MM.1S (cell line): ENCODE results near the gene E4F1.

Source experiments
- DNase-seq: peaks from one replicate; pipeline ENCODE4 v3.0.0-alpha.2; 2015
- H2AFZ ChIP-seq: fragments of 300-600 bp; sonication (generic); 2 replicates; pipeline ENCODE4 v1.6.0; 2016; ENCODE audit warnings: antibody characterized with exemption, low read length
- H3F3A ChIP-seq: fragments of 300-600 bp; sonication (generic); 2 replicates; pipeline ENCODE4 v1.6.1; 2016; ENCODE audit warnings: mild to moderate bottlenecking, antibody characterized with exemption, low read length, moderate library complexity, mixed read lengths; ENCODE audit not compliant: insufficient read depth
- H3K27ac ChIP-seq: fragments of 300-600 bp; sonication (generic); 2 replicates; pipeline ENCODE4 v1.5.1; 2016; ENCODE audit warnings: mild to moderate bottlenecking, low read length
- H3K27me3 ChIP-seq: fragments of 300-600 bp; sonication (generic); replicated peaks from 2 replicates; pipeline ENCODE4 v1.6.0; 2016; ENCODE audit warnings: low read length; ENCODE audit not compliant: insufficient read depth
- H3K36me3 ChIP-seq: fragments of 300-600 bp; sonication (generic); replicated peaks from 2 replicates; pipeline ENCODE4 v1.6.1; 2016; ENCODE audit warnings: mild to moderate bottlenecking, low read length, mixed read lengths; ENCODE audit not compliant: insufficient read depth
- H3K4me1 ChIP-seq: fragments of 300-600 bp; sonication (generic); 2 replicates; pipeline ENCODE4 v1.6.1; 2016; ENCODE audit warnings: low read length, mixed read lengths
- H3K4me2 ChIP-seq: fragments of 300-600 bp; sonication (generic); 2 replicates; pipeline ENCODE4 v1.6.0; 2016; ENCODE audit warnings: low read depth, low read length
- H3K4me3 ChIP-seq: fragments of 300-600 bp; sonication (generic); 2 replicates; pipeline ENCODE4 v1.5.1; 2016; ENCODE audit warnings: low read length, mixed read lengths
- H3K79me2 ChIP-seq: fragments of 300-600 bp; sonication (generic); 2 replicates; pipeline ENCODE4 v1.6.1; 2016; ENCODE audit warnings: mixed run types, low read length, mixed read lengths
- H3K9ac ChIP-seq: fragments of 300-600 bp; sonication (generic); 2 replicates; pipeline ENCODE4 v1.6.1; 2016; ENCODE audit warnings: low read length, mixed read lengths
- H3K9me2 ChIP-seq: fragments of 300-600 bp; sonication (generic); replicated peaks from 2 replicates; pipeline ENCODE4 v1.6.1; 2016; ENCODE audit warnings: mild to moderate bottlenecking, low read length, mixed read lengths; ENCODE audit not compliant: insufficient read depth
- H3K9me3 ChIP-seq: fragments of 300-600 bp; sonication (generic); replicated peaks from 2 replicates; pipeline ENCODE4 v1.6.1; 2016; ENCODE audit warnings: mild to moderate bottlenecking, low read length, mixed read lengths; ENCODE audit not compliant: insufficient read depth
- H4K20me1 ChIP-seq: fragments of 300-600 bp; sonication (generic); 2 replicates; pipeline ENCODE4 v1.6.1; 2016; ENCODE audit warnings: mild to moderate bottlenecking, low read length, moderate library complexity, mixed read lengths; ENCODE audit not compliant: insufficient read depth
- EZH2 ChIP-seq: fragments of 300-600 bp; sonication (generic); optimal IDR thresholded peaks from 2 replicates; pipeline ENCODE3; 2017; ENCODE audit warnings: low read depth, mild to moderate bottlenecking, antibody characterized with exemption, low read length, mixed read lengths
- EZH2phosphoT487 ChIP-seq: fragments of 300-600 bp; sonication (generic); IDR thresholded peaks from 2 replicates; pipeline ENCODE4 v1.6.1; 2018; ENCODE audit warnings: antibody characterized with exemption, low read length
- TF ChIP-seq, protein P1 (sequence below): fragments of 300-600 bp; sonication (generic); IDR thresholded peaks from 2 replicates; pipeline ENCODE4 v1.5.1; 2016; ENCODE audit warnings: antibody characterized with exemption, low read length, mixed read lengths

The E4F1 gene

GRCh38 chr16:2228161-2228824 is 4.9 kb downstream of the E4F1 start:
- Histone ChIP-seq H3K9me2 (no peaks in the 10 kb centered on the region), H4K20me1 (no peaks in the 10 kb centered on the region), H3F3A (no peaks in the 10 kb centered on the region), H3K9me3 (no peaks in the 10 kb centered on the region), H2AFZ (no peak overlapping the region), H3K4me3 (no peak overlapping the region), H3K9ac (no peak overlapping the region), H3K36me3 (no peaks in the 10 kb centered on the region), H3K4me2 (no peak overlapping the region), H3K79me2 (peaks cover 53% of the 10 kb centered on the region), H3K27ac (no peak overlapping the region), H3K27me3 (no peaks in the 10 kb centered on the region), H3K4me1 (no peaks in the 10 kb centered on the region)
- DNase-seq: no peak
- TF ChIP-seq EZH2 (no peak), EZH2phosphoT487 (no peak)
- TF ChIP-seq, protein P1, sequence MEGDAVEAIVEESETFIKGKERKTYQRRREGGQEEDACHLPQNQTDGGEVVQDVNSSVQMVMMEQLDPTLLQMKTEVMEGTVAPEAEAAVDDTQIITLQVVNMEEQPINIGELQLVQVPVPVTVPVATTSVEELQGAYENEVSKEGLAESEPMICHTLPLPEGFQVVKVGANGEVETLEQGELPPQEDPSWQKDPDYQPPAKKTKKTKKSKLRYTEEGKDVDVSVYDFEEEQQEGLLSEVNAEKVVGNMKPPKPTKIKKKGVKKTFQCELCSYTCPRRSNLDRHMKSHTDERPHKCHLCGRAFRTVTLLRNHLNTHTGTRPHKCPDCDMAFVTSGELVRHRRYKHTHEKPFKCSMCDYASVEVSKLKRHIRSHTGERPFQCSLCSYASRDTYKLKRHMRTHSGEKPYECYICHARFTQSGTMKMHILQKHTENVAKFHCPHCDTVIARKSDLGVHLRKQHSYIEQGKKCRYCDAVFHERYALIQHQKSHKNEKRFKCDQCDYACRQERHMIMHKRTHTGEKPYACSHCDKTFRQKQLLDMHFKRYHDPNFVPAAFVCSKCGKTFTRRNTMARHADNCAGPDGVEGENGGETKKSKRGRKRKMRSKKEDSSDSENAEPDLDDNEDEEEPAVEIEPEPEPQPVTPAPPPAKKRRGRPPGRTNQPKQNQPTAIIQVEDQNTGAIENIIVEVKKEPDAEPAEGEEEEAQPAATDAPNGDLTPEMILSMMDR: no peak

DNA sequence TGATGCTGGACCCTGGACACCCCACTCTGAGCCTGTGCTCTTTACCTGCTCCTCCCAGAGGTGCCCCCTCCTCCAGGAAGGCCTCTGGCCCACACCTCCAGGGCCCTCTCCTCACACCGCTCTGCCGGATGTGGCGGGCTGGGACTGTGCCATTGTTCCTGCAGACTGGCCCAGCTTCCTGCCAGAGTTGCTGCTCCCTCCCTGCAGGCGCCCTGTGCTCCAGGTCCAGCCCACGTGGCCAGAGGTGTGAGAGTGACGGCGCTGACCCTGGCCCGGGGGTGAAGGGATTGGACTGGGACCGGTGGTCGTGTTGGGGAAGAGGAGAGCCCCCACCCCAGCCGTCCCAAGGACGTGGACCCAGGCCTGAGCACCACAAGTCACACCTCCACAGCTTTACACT is 5.7 kb downstream of the E4F1 start:
- peaks cover 47% of the 10 kb centered on the region for H3K79me2 ChIP-seq
- H3K9ac ChIP-seq: no peak overlapping the region
- H4K20me1 ChIP-seq: no peaks in the 10 kb centered on the region
- H2AFZ ChIP-seq: no peak overlapping the region
- H3K4me1 ChIP-seq: no peaks in the 10 kb centered on the region
- no peak overlapping the region for H3K4me2 ChIP-seq
- no peaks in the 10 kb centered on the region for H3F3A ChIP-seq
- no peaks in the 10 kb centered on the region for H3K36me3 ChIP-seq
- TF ChIP-seq EZH2phosphoT487 (no peak), EZH2 (no peak)
- TF ChIP-seq, protein P1: no peak
- H3K4me3 ChIP-seq: no peak overlapping the region
- DNase-seq: no peak
- H3K27ac ChIP-seq: no peak overlapping the region
- H3K27me3 ChIP-seq: no peaks in the 10 kb centered on the region
- H3K9me3 ChIP-seq: no peaks in the 10 kb centered on the region
- no peaks in the 10 kb centered on the region for H3K9me2 ChIP-seq

- no peaks in the 10 kb centered on the region for H3K9me3 ChIP-seq
- H3K9me2 ChIP-seq: no peaks in the 10 kb centered on the region
- no peaks in the 10 kb centered on the region for H3K36me3 ChIP-seq
- H3F3A ChIP-seq: no peaks in the 10 kb centered on the region
- no peak overlapping the region for H3K4me3 ChIP-seq
- DNase-seq: no peak
- TF ChIP-seq EZH2phosphoT487 (no peak), EZH2 (no peak)
- TF ChIP-seq, protein P1: no peak
- peaks cover 41% of the 10 kb centered on the region for H3K79me2 ChIP-seq
- H3K27me3 ChIP-seq: no peaks in the 10 kb centered on the region
- no peak overlapping the region for H3K4me2 ChIP-seq
- H4K20me1 ChIP-seq: no peaks in the 10 kb centered on the region
- no peak overlapping the region for H3K9ac ChIP-seq
- no peaks in the 10 kb centered on the region for H3K4me1 ChIP-seq
- no peak overlapping the region for H3K27ac ChIP-seq
- no peak overlapping the region for H2AFZ ChIP-seq
Observed at GRCh38 chr16:2229632-2230250, 6.3 kb downstream of the E4F1 start.
